ENCODE measurements around the gene BSN.
"Not testable (repeated sequence)": the region's sequence is repeated elsewhere in the genome, so short reads cannot be mapped to it uniquely, and the experiment has no call there.

BSN gene

GRCh38 chr3:49685846-49686245 lies 131.6 kb downstream of the BSN start:
- POLR2A ChIA-PET; H3K9me3 ChIP-seq (ENCODE audit: control extremely low read depth in 1 of 5, control insufficient read depth in 4 of 5, insufficient read depth in 2 of 5, low read depth in 1 of 5, low read length in 4 of 5); DNase-seq; H3K4me3 ChIP-seq (ENCODE audit: control insufficient read depth in 1 of 7, extremely low read depth in 1 of 7, insufficient read depth in 4 of 7, low read depth in 2 of 7, low read length in 6 of 7); H3K27ac ChIP-seq (ENCODE audit: insufficient read depth in 1 of 2, low read depth in 1 of 2, low read length in 2 of 2, poor library complexity in 1 of 2, severe bottlenecking in 2 of 2): not testable (repeated sequence)
- CTCF ChIA-PET: interaction anchor here (0.6 kb wide), 1 partner anchor 591 kb away, joined by 4 read pairs; no protein-coding TSS in a partner anchor
- Histone ChIP-seq H3K27me3 (replicated peaks in 2 of 5; ENCODE audit: control insufficient read depth in 4 of 5, insufficient read depth in 5 of 5, low read length in 4 of 5) (peaks cover 0 to 14% (median 2%) of the 10 kb centered on the region in 5 experiments), H3K4me1 (ENCODE audit: control extremely low read depth in 1 of 4, control insufficient read depth in 4 of 4, insufficient read depth in 4 of 4, low read length in 3 of 4) (peaks cover 0 to 24% (median 20%) of the 10 kb centered on the region in 4 experiments), H3K36me3 (ENCODE audit: control insufficient read depth in 4 of 4, insufficient read depth in 4 of 4, low read length in 3 of 4) (peaks cover 6 to 37% (median 28%) of the 10 kb centered on the region in 4 experiments)
- 29% methylated on average over 20 of the region's 36 CpGs for WGBS (ENCODE audit: insufficient coverage)

- H3K27me3 ChIP-seq (replicated peaks in 2 of 5; ENCODE audit: control insufficient read depth in 4 of 5, insufficient read depth in 5 of 5, low read length in 4 of 5): peaks cover 0 to 14% (median 2%) of the 10 kb centered on the region in 5 experiments
- H3K4me3 ChIP-seq (ENCODE audit: control insufficient read depth in 1 of 7, extremely low read depth in 1 of 7, insufficient read depth in 4 of 7, low read depth in 2 of 7, low read length in 6 of 7): peak overlapping the region in 5 of 7 experiments; percentile 26 to 69 (median 37)
- peak in 1 of 3 donors; percentile 32 for DNase-seq
- H3K4me1 ChIP-seq (ENCODE audit: control extremely low read depth in 1 of 4, control insufficient read depth in 4 of 4, insufficient read depth in 4 of 4, low read length in 3 of 4): peaks cover 0 to 29% (median 24%) of the 10 kb centered on the region in 4 experiments
- WGBS (ENCODE audit: insufficient coverage): 2% methylated on average over 16 of the region's 29 CpGs
- H3K36me3 ChIP-seq (ENCODE audit: control insufficient read depth in 4 of 4, insufficient read depth in 4 of 4, low read length in 3 of 4): peaks cover 6 to 32% (median 24%) of the 10 kb centered on the region in 4 experiments
- H3K27ac ChIP-seq (ENCODE audit: insufficient read depth in 1 of 2, low read depth in 1 of 2, low read length in 2 of 2, poor library complexity in 1 of 2, severe bottlenecking in 2 of 2); H3K9me3 ChIP-seq (ENCODE audit: control extremely low read depth in 1 of 5, control insufficient read depth in 4 of 5, insufficient read depth in 2 of 5, low read depth in 1 of 5, low read length in 4 of 5); POLR2A ChIA-PET: not testable (repeated sequence)
- CTCF ChIA-PET: interaction anchor here (0.6 kb wide), 1 partner anchor 591 kb away, joined by 4 read pairs; no protein-coding TSS in a partner anchor
These were observed 132.1 kb downstream of the BSN start for GRCh38 chr3:49686346-49686745.

GRCh38 chr3:49686769-49687423 lies 132.6 kb downstream of the BSN start:
- Histone ChIP-seq H3K4me3 (ENCODE audit: control insufficient read depth in 1 of 7, extremely low read depth in 1 of 7, insufficient read depth in 4 of 7, low read depth in 2 of 7, low read length in 6 of 7) (peak overlapping the region in 5 of 7 experiments; percentile 26 to 69 (median 37)), H3K4me1 (ENCODE audit: control extremely low read depth in 1 of 4, control insufficient read depth in 4 of 4, insufficient read depth in 4 of 4, low read length in 3 of 4) (peaks cover 0 to 30% (median 25%) of the 10 kb centered on the region in 4 experiments), H3K27me3 (replicated peaks in 2 of 5; ENCODE audit: control insufficient read depth in 4 of 5, insufficient read depth in 5 of 5, low read length in 4 of 5) (peaks cover 0 to 14% (median 2%) of the 10 kb centered on the region in 5 experiments), H3K36me3 (ENCODE audit: control insufficient read depth in 4 of 4, insufficient read depth in 4 of 4, low read length in 3 of 4) (peaks cover 6 to 26% (median 19%) of the 10 kb centered on the region in 4 experiments)
- DNase-seq: peak; percentile 34 to 63 (median 51)
- H3K27ac ChIP-seq (ENCODE audit: insufficient read depth in 1 of 2, low read depth in 1 of 2, low read length in 2 of 2, poor library complexity in 1 of 2, severe bottlenecking in 2 of 2); POLR2A ChIA-PET; CTCF ChIA-PET; H3K9me3 ChIP-seq (ENCODE audit: control extremely low read depth in 1 of 5, control insufficient read depth in 4 of 5, insufficient read depth in 2 of 5, low read depth in 1 of 5, low read length in 4 of 5): not testable (repeated sequence)
- WGBS (ENCODE audit: insufficient coverage): 18% methylated on average over 37 of the region's 44 CpGs

- WGBS (ENCODE audit: insufficient coverage): 100% methylated on average over 3 of the region's 12 CpGs
- DNase-seq, POLR2A ChIA-PET: not testable (repeated sequence)
These were observed 133.1 kb downstream of the BSN start for GRCh38 chr3:49687424-49687795.

GRCh38 chr3:49688338-49689045 lies 134.2 kb downstream of the BSN start:
- Histone ChIP-seq H3K4me3 (ENCODE audit: control insufficient read depth in 1 of 7, extremely low read depth in 1 of 7, insufficient read depth in 4 of 7, low read depth in 2 of 7, low read length in 6 of 7) (peak overlapping the region in 6 of 7 experiments; percentile 80 to 91 (median 85)), H3K36me3 (ENCODE audit: control insufficient read depth in 4 of 4, insufficient read depth in 4 of 4, low read length in 3 of 4) (peaks cover 2 to 10% (median 5%) of the 10 kb centered on the region in 4 experiments), H3K27me3 (replicated peaks in 2 of 5; ENCODE audit: control insufficient read depth in 4 of 5, insufficient read depth in 5 of 5, low read length in 4 of 5) (peaks cover 0 to 14% (median 2%) of the 10 kb centered on the region in 5 experiments), H3K27ac (ENCODE audit: insufficient read depth in 1 of 2, low read depth in 1 of 2, low read length in 2 of 2, poor library complexity in 1 of 2, severe bottlenecking in 2 of 2) (peak overlapping the region in 1 of 2 experiments; percentile 83), H3K4me1 (ENCODE audit: control extremely low read depth in 1 of 4, control insufficient read depth in 4 of 4, insufficient read depth in 4 of 4, low read length in 3 of 4) (peaks cover 0 to 30% (median 25%) of the 10 kb centered on the region in 4 experiments)
- H3K9me3 ChIP-seq (ENCODE audit: control extremely low read depth in 1 of 5, control insufficient read depth in 4 of 5, insufficient read depth in 2 of 5, low read depth in 1 of 5, low read length in 4 of 5); CTCF ChIA-PET; DNase-seq: not testable (repeated sequence)
- POLR2A ChIA-PET: interaction anchor here (0.6 kb wide), 1 partner anchor 24 kb away, joined by 3 read pairs; no protein-coding TSS in a partner anchor
- 100% methylated on average over 4 of the region's 7 CpGs for WGBS (ENCODE audit: insufficient coverage)

More at GRCh38 chr3:49687424-49687795, 133.1 kb downstream of the BSN start:
- Histone ChIP-seq H3K27me3 (replicated peaks in 2 of 5; ENCODE audit: control insufficient read depth in 4 of 5, insufficient read depth in 5 of 5, low read length in 4 of 5) (peaks cover 0 to 14% (median 2%) of the 10 kb centered on the region in 5 experiments), H3K36me3 (ENCODE audit: control insufficient read depth in 4 of 4, insufficient read depth in 4 of 4, low read length in 3 of 4) (peaks cover 6 to 21% (median 14%) of the 10 kb centered on the region in 4 experiments), H3K4me1 (ENCODE audit: control extremely low read depth in 1 of 4, control insufficient read depth in 4 of 4, insufficient read depth in 4 of 4, low read length in 3 of 4) (peaks cover 0 to 30% (median 25%) of the 10 kb centered on the region in 4 experiments)
- H3K4me3 ChIP-seq (ENCODE audit: control insufficient read depth in 1 of 7, extremely low read depth in 1 of 7, insufficient read depth in 4 of 7, low read depth in 2 of 7, low read length in 6 of 7); H3K27ac ChIP-seq (ENCODE audit: insufficient read depth in 1 of 2, low read depth in 1 of 2, low read length in 2 of 2, poor library complexity in 1 of 2, severe bottlenecking in 2 of 2); CTCF ChIA-PET; H3K9me3 ChIP-seq (ENCODE audit: control extremely low read depth in 1 of 5, control insufficient read depth in 4 of 5, insufficient read depth in 2 of 5, low read depth in 1 of 5, low read length in 4 of 5): not testable (repeated sequence)

- peaks cover 0 to 14% (median 2%) of the 10 kb centered on the region in 5 experiments for H3K27me3 ChIP-seq (replicated peaks in 2 of 5; ENCODE audit: control insufficient read depth in 4 of 5, insufficient read depth in 5 of 5, low read length in 4 of 5)
- peaks cover 0 to 4% (median 1%) of the 10 kb centered on the region in 4 experiments for H3K36me3 ChIP-seq (ENCODE audit: control insufficient read depth in 4 of 4, insufficient read depth in 4 of 4, low read length in 3 of 4)
- POLR2A ChIA-PET: interaction anchor here (0.6 kb wide), 1 partner anchor 23 kb away, joined by 3 read pairs; no protein-coding TSS in a partner anchor
- under 1% methylated on average over 47 of the region's 66 CpGs for WGBS (ENCODE audit: insufficient coverage)
- peak; percentile 91 to 94 (median 93) for DNase-seq
- H3K4me3 ChIP-seq (ENCODE audit: control insufficient read depth in 1 of 7, extremely low read depth in 1 of 7, insufficient read depth in 4 of 7, low read depth in 2 of 7, low read length in 6 of 7): peak within 1 kb of the TSS; percentile 78 to 91 (median 82)
- CTCF ChIA-PET: interaction anchor here (0.6 to 0.7 kb wide), 2 partner anchors 11 to 18 kb away, joined by 3 read pairs; no protein-coding TSS in a partner anchor
- H3K27ac ChIP-seq (ENCODE audit: insufficient read depth in 1 of 2, low read depth in 1 of 2, low read length in 2 of 2, poor library complexity in 1 of 2, severe bottlenecking in 2 of 2): peak within 1 kb of the TSS; percentile 70 to 83
- H3K9me3 ChIP-seq (ENCODE audit: control extremely low read depth in 1 of 5, control insufficient read depth in 4 of 5, insufficient read depth in 2 of 5, low read depth in 1 of 5, low read length in 4 of 5): no peaks in the 10 kb centered on the region
- peaks cover 0 to 30% (median 25%) of the 10 kb centered on the region in 4 experiments for H3K4me1 ChIP-seq (ENCODE audit: control extremely low read depth in 1 of 4, control insufficient read depth in 4 of 4, insufficient read depth in 4 of 4, low read length in 3 of 4)
These were observed 135.0 kb downstream of the BSN start, which contains the start of the genes MST1 and RNF123 for GRCh38 chr3:49689046-49689907. TSS of gene MST1 (minus strand) at chr3:49689474. CDS start at chr3:49688691, 783 bp downstream. TSS of gene RNF123 (plus strand) at chr3:49689557. CDS start at chr3:49691166, 1,609 bp downstream.

Measured in common myeloid progenitor, CD34-positive (primary cell).